Hepatocyte (in vitro differentiated cells): ENCODE data around the gene TNFRSF14.

Experiments used
- EZH2 ChIP-seq: fragments of 200-600 bp; sonication (generic); IDR thresholded peaks from 2 replicates; pipeline ENCODE4 v1.6.1; 2016; ENCODE audit warnings: antibody characterized with exemption, mild to moderate bottlenecking, borderline replicate concordance
- TF ChIP-seq, protein P1 (sequence below): fragments of 200-600 bp; sonication (generic); IDR thresholded peaks from 2 replicates; pipeline ENCODE4 v1.5.1; 2016; ENCODE audit warnings: antibody characterized with exemption, mild to moderate bottlenecking; ENCODE audit not compliant: poor library complexity

DNA sequence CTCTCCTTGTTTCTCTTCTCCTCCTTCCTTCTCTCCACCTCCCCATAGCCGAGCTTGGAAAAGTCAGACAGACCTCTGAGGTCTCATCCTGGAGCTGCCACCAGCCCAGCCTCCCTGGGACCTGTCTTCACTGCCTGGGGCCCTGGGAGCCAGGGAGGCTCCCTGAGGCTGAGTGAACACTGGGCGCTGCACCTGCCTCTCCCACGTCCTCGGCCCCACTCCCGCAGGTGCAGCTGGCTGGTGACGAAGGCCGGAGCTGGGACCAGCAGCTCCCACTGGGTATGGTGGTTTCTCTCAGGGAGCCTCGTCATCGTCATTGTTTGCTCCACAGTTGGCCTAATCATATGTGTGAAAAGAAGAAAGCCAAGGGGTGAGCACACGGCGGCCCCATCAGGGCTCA lies 5.3 kb downstream of the TNFRSF14 start:
- TF ChIP-seq, protein P1, sequence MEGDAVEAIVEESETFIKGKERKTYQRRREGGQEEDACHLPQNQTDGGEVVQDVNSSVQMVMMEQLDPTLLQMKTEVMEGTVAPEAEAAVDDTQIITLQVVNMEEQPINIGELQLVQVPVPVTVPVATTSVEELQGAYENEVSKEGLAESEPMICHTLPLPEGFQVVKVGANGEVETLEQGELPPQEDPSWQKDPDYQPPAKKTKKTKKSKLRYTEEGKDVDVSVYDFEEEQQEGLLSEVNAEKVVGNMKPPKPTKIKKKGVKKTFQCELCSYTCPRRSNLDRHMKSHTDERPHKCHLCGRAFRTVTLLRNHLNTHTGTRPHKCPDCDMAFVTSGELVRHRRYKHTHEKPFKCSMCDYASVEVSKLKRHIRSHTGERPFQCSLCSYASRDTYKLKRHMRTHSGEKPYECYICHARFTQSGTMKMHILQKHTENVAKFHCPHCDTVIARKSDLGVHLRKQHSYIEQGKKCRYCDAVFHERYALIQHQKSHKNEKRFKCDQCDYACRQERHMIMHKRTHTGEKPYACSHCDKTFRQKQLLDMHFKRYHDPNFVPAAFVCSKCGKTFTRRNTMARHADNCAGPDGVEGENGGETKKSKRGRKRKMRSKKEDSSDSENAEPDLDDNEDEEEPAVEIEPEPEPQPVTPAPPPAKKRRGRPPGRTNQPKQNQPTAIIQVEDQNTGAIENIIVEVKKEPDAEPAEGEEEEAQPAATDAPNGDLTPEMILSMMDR, result no peak
- no peak for TF ChIP-seq EZH2
